HG03066 (cell line): ENCODE data around the gene RAB12.
"Not testable (repeated sequence)": the region's sequence is repeated elsewhere in the genome, so short reads cannot be mapped to it uniquely, and the experiment has no call there.

Experiments
- ATAC-seq: cut with Tn5 transposase; IDR thresholded peaks from one replicate; pipeline ENCODE4 v1.9.1; 2021; ENCODE audit warnings: low read depth; ENCODE audit not compliant: unreplicated experiment

Gene RAB12

GRCh38 chr18:8610459-8610851, 1.2 kb downstream of the RAB12 start:
- no peak for ATAC-seq

- no peak for ATAC-seq
These were observed 2.8 kb downstream of the RAB12 start for GRCh38 chr18:8611916-8612576.

GRCh38 chr18:8614875-8615274, 5.6 kb downstream of the RAB12 start:
- ATAC-seq, result no peak

- ATAC-seq, result no peak
These were observed 6.3 kb downstream of the RAB12 start for GRCh38 chr18:8615397-8616027.

- no peak for ATAC-seq
These were observed 6.8 kb downstream of the RAB12 start for GRCh38 chr18:8616028-8616401.

- ATAC-seq, result no peak
These were observed 8.7 kb downstream of the RAB12 start for GRCh38 chr18:8617907-8618306.

- no peak for ATAC-seq
These were observed 9.8 kb downstream of the RAB12 start for GRCh38 chr18:8619041-8619440.

- ATAC-seq, result no peak
These were observed 10.8 kb downstream of the RAB12 start for GRCh38 chr18:8619835-8620577.

- no peak for ATAC-seq
These were observed 11.6 kb downstream of the RAB12 start for GRCh38 chr18:8620845-8621244.

- not testable (repeated sequence) for ATAC-seq
These were observed 13.4 kb downstream of the RAB12 start for GRCh38 chr18:8622625-8623024.

GRCh38 chr18:8623549-8624106, 14.4 kb downstream of the RAB12 start:
- ATAC-seq, result peak; percentile 65

- no peak for ATAC-seq
These were observed 16.3 kb downstream of the RAB12 start for GRCh38 chr18:8625461-8626092.

- ATAC-seq, result no peak
These were observed 17.3 kb downstream of the RAB12 start for GRCh38 chr18:8626414-8627106.

- ATAC-seq, result no peak
These were observed 17.9 kb downstream of the RAB12 start for GRCh38 chr18:8627107-8627472.

- no peak for ATAC-seq
These were observed 18.3 kb downstream of the RAB12 start for GRCh38 chr18:8627540-8627939.

GRCh38 chr18:8629602-8630001, 20.4 kb downstream of the RAB12 start:
- no peak for ATAC-seq

- no peak for ATAC-seq
These were observed 21.3 kb downstream of the RAB12 start for GRCh38 chr18:8630546-8630945.

GRCh38 chr18:8631265-8631664, 22.0 kb downstream of the RAB12 start:
- no peak for ATAC-seq

- ATAC-seq, result no peak
These were observed 23.1 kb downstream of the RAB12 start for GRCh38 chr18:8632386-8632785.

- no peak for ATAC-seq
These were observed 25.3 kb downstream of the RAB12 start for GRCh38 chr18:8634508-8634907.

GRCh38 chr18:8635087-8635486, 25.9 kb downstream of the RAB12 start:
- no peak for ATAC-seq
